GM12878 (cell line): ENCODE data around the gene APOBEC2. TPM values are rescaled to one million over a fixed set of nuclear protein-coding genes. Genes with fewer than 3 reads are reported as not detected.
"Not testable (repeated sequence)": the region's sequence is repeated elsewhere in the genome, so short reads cannot be mapped to it uniquely, and the experiment has no call there.

ENCODE experiments used
- ATAC-seq: fragments of 200-7000 bp; cut with Tn5 transposase; 3 replicates; pipeline ENCODE4 v1.9.1; 2020; ENCODE audit warnings: mild to moderate bottlenecking, moderate library complexity
- BruUV-seq: library from RNA; stranded (reverse); fragments of 400-500 nt; replicated peaks from 2 replicates; lab custom pipeline; 2021; lab: Mats Ljungman, UMichigan
- CTCF ChIA-PET: fragments of 300-600 bp; sonication (Branson Sonifier 250); formaldehyde crosslinking; extraction: SDS; loops from one replicate; lab custom pipeline; 2021; ENCODE audit warnings: inconsistent platforms; lab: Yijun Ruan, JAX
- POLR2A ChIA-PET: fragments of 350-600 bp; formaldehyde crosslinking; extraction: SDS; loops from one replicate; lab custom pipeline; 2021; ENCODE audit warnings: inconsistent platforms; lab: Charles Lee
- RAD21 ChIA-PET: fragments of 300-600 bp; sonication (Branson Sonifier 250); formaldehyde crosslinking; loops from one replicate; lab custom pipeline; 2023; ENCODE audit warnings: antibody characterized with exemption; ENCODE audit not compliant: unreplicated experiment; lab: Charles Lee
- SMC1A ChIA-PET: fragments of 300-600 bp; sonication (Branson Sonifier 250); formaldehyde crosslinking; loops from one replicate; lab custom pipeline; 2023; ENCODE audit not compliant: unreplicated experiment, uncharacterized antibody; lab: Charles Lee
- DNase-seq: peaks from one replicate; pipeline ENCODE4 v3.0.0-alpha.2; 2011; ENCODE audit warnings: low read depth, low spot score
- FAIRE-seq: peaks from 3 replicates; lab custom pipeline; 2011; peaks lifted over from hg19 to GRCh38; lab: Jason Lieb, UNC
- H2AFZ ChIP-seq: 2 replicates; pipeline ENCODE4 v1.6.0; 2011; ENCODE audit warnings: low read depth, low read length, control low read depth; ENCODE audit not compliant: control insufficient read depth
- H3K27ac ChIP-seq: 2 replicates; pipeline ENCODE4 v1.5.1; 2011; ENCODE audit warnings: control low read depth; ENCODE audit not compliant: control insufficient read depth, insufficient read depth
- H3K27me3 ChIP-seq, 2 experiments: replicated peaks in 1 of 2; 2 replicates each; pipeline versions ENCODE4 v1.6.0 to v1.6.1; 2011; ENCODE audit warnings: low read length in 1 of 2; ENCODE audit not compliant: control insufficient read depth in 2 of 2, insufficient read depth in 2 of 2
- H3K36me3 ChIP-seq, 2 experiments: 2 replicates each; pipeline ENCODE4 v1.5.1; 2011; ENCODE audit warnings: low read length in 1 of 2; ENCODE audit not compliant: control insufficient read depth in 2 of 2, insufficient read depth in 2 of 2
- H3K4me1 ChIP-seq: 2 replicates; pipeline ENCODE4 v1.6.1; 2011; ENCODE audit warnings: mild to moderate bottlenecking, low read length, moderate library complexity, mixed read lengths; ENCODE audit not compliant: control insufficient read depth, insufficient read depth
- H3K4me2 ChIP-seq: 2 replicates; pipeline ENCODE4 v1.6.0; 2011; ENCODE audit warnings: control low read depth; ENCODE audit not compliant: control insufficient read depth, insufficient read depth
- H3K4me3 ChIP-seq: fragments of 200-600 bp; sonication (generic); 2 replicates; pipeline ENCODE4 v1.5.1; 2016
- H3K79me2 ChIP-seq: 2 replicates; pipeline ENCODE4 v1.6.0; 2011; ENCODE audit warnings: low read length; ENCODE audit not compliant: control insufficient read depth, insufficient read depth
- H3K9ac ChIP-seq: 2 replicates; pipeline ENCODE4 v1.8.0; 2011; ENCODE audit warnings: low read length, control low read depth, mixed read lengths; ENCODE audit not compliant: control insufficient read depth, insufficient read depth
- H3K9me3 ChIP-seq: replicated peaks from 3 replicates; pipeline ENCODE4 v1.5.1; 2011; ENCODE audit warnings: mild to moderate bottlenecking, low read length; ENCODE audit not compliant: control insufficient read depth, insufficient read depth
- H4K20me1 ChIP-seq: 2 replicates; pipeline ENCODE4 v1.6.0; 2011; ENCODE audit not compliant: control insufficient read depth, insufficient read depth
- CHD1 ChIP-seq: IDR thresholded peaks from 2 replicates; pipeline ENCODE4 v1.6.1; 2012; ENCODE audit warnings: low read depth, low read length, improper control_type of control experiment
- CHD4 ChIP-seq: fragments of 200-600 bp; sonication (generic); IDR thresholded peaks from 2 replicates; pipeline ENCODE4 v1.6.1; 2016; ENCODE audit warnings: mild to moderate bottlenecking
- CREB1 ChIP-seq: IDR thresholded peaks from 2 replicates; pipeline ENCODE4 v1.6.1; 2012; ENCODE audit warnings: low read depth, mild to moderate bottlenecking, inconsistent platforms
- EZH2 ChIP-seq: IDR thresholded peaks from 2 replicates; pipeline ENCODE4 v1.6.1; 2012; ENCODE audit warnings: low read depth, mild to moderate bottlenecking, control low read depth, inconsistent platforms, low read length, borderline replicate concordance; ENCODE audit not compliant: control insufficient read depth
- PAX8 ChIP-seq: fragments of 450-650 bp; IDR thresholded peaks from 2 replicates; pipeline ENCODE4 v1.6.1; 2017; ENCODE audit warnings: mild to moderate bottlenecking, moderate library complexity
- POLR2AphosphoS5 ChIP-seq: IDR thresholded peaks from 2 replicates; pipeline ENCODE4 v1.6.1; 2011; ENCODE audit warnings: mild to moderate bottlenecking, low read length, inconsistent platforms
- RB1 ChIP-seq: fragments of 450-650 bp; formaldehyde crosslinking; IDR thresholded peaks from 2 replicates; pipeline ENCODE4 v1.6.1; 2017; ENCODE audit warnings: mild to moderate bottlenecking, borderline replicate concordance
- ZNF207 ChIP-seq: fragments of 450-650 bp; IDR thresholded peaks from 2 replicates; pipeline ENCODE4 v1.6.1; 2014; ENCODE audit warnings: antibody characterized with exemption, mild to moderate bottlenecking, borderline replicate concordance
- ZNF24 ChIP-seq: fragments of 450-650 bp; IDR thresholded peaks from 2 replicates; pipeline ENCODE4 v1.6.1; 2017; ENCODE audit warnings: antibody characterized with exemption, mild to moderate bottlenecking
- WGBS: methylation state at CpG from one replicate; pipeline ENCODE4 v1.1.6; 2016; ENCODE audit warnings: low lambda C conversion rate; ENCODE audit not compliant: insufficient replicate concordance, insufficient coverage; ENCODE audit errors: missing lambda C conversion rate; 5-methylcytosine and 5-hydroxymethylcytosine counted together
- in situ Hi-C: fragments of 300-500 bp; cut with MboI; formaldehyde crosslinking; loops from 9 replicates; pipeline ENCODE4 v1.14.3; 2018; ENCODE audit warnings: mixed read lengths
- intact Hi-C: fragments of 100-400 bp; cut with micrococcal nuclease; formaldehyde crosslinking; loops from one replicate; pipeline ENCODE4 v1.14.2; 2022; ENCODE audit not compliant: unreplicated experiment
- polyA plus RNA-seq, 11 experiments: library from polyadenylated mRNA; depleted of rRNA in 4 of 11; unstranded in 6 of 11; stranded (reverse) in 5 of 11; fragments of >200 nt; fragmentation: Nextera tagmentation in 4 of 11; fragmentation: Illumina TruSeq in 1 of 11; extraction: Ambion mirVana in 4 of 11; extraction: Trizol in 1 of 11; gene quantifications; 1 replicate in 1 of 11; 2 replicates in 10 of 11; pipeline versions ENCODE4 v1.2.1 to v1.2.3, GENCODE V29; 2011 to 2016; ENCODE audit warnings: inconsistent platforms in 2 of 11, missing spikeins in 2 of 11, low read depth in 1 of 11
- total RNA-seq, 4 experiments: library from RNA; depleted of rRNA in 3 of 4; stranded (reverse); fragments of >200 nt in 3 of 4; fragmentation: Illumina TruSeq in 1 of 4; extraction: Trizol in 1 of 4; gene quantifications; 2 replicates each; pipeline versions ENCODE4 v1.2.1 to v1.2.3, GENCODE V29; 2013 to 2021
- TF ChIP-seq, protein P1 (sequence below): IDR thresholded peaks from 2 replicates; pipeline ENCODE4 v1.6.1; 2012; ENCODE audit warnings: low read depth, low read length, improper control_type of control experiment
- TF ChIP-seq, protein P2 (sequence below): IDR thresholded peaks from 2 replicates; pipeline ENCODE4 v1.6.1; 2011; ENCODE audit warnings: mild to moderate bottlenecking, low read depth, low read length, moderate library complexity; ENCODE audit not compliant: insufficient replicate concordance
- TF ChIP-seq, protein P3 (sequence below): fragments of 450-650 bp; IDR thresholded peaks from 2 replicates; pipeline ENCODE4 v1.6.1; 2018; ENCODE audit warnings: borderline replicate concordance, mild to moderate bottlenecking; ENCODE audit not compliant: partially characterized antibody

The APOBEC2 gene
- total and polyA plus RNA-seq, 10 of the 15 experiments (the other 5 are each of a cell fraction or from before 2014, with no cell fraction given) = 0.11 to 1.4 (median 0.87) TPM; not detected in 6

DNA sequence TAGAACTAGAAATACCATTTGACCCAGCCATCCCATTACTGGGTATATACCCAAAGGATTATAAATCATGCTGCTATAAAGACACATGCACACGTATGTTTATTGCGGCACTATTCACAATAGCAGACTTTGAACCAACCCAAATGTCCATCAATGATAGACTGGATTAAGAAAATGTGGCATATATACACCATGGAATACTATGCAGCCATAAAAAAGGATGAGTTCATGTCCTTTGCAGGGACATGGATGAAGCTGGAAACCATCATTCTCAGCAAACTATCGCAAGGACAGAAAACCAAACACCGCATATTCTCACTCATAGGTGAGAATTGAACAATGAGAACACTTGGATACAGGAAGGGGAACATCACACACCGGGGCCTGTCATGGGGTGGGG lies 37.1 kb upstream of the APOBEC2 start:
- RAD21 ChIA-PET, H3K27ac ChIP-seq, H3K36me3 ChIP-seq, H3K79me2 ChIP-seq, H3K9me3 ChIP-seq, in situ Hi-C loops, H4K20me1 ChIP-seq, FAIRE-seq, H3K9ac ChIP-seq, BruUV-seq, H3K4me1 ChIP-seq, CTCF ChIA-PET, H3K27me3 ChIP-seq, H3K4me2 ChIP-seq, SMC1A ChIA-PET, intact Hi-C loops, POLR2A ChIA-PET, ATAC-seq, H3K4me3 ChIP-seq, DNase-seq, H2AFZ ChIP-seq: not testable (repeated sequence)
- WGBS = 83% methylated on average over 5 of the region's 5 CpGs

DNA sequence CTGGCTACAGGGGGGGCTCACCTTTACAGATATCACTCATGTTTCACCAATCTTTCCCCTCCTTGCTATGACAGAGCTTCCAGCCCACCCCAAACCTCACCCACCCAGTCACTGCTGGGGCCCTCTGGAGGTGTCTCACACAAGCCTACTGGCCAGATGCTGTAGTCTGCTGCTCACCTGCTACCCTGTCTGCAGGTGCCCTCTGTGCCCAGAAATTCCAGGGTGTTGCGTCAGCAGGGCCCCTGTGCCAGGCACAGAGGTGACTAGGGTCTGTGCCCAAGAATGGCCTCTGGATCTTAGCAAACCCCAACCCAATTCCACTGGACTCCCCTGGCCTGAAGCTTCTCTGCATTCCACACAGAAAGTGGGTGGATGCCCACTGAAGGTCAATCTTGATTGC lies 35.3 kb upstream of the APOBEC2 start:
- Histone ChIP-seq H3K27ac (no peak overlapping the region), H3K4me3 (no peak overlapping the region), H3K4me1 (no peaks in the 10 kb centered on the region), H3K9ac (no peak overlapping the region), H4K20me1 (no peaks in the 10 kb centered on the region), H3K27me3 (no peaks in the 10 kb centered on the region), H3K79me2 (no peaks in the 10 kb centered on the region), H2AFZ (no peak overlapping the region), H3K4me2 (no peak overlapping the region), H3K9me3 (no peaks in the 10 kb centered on the region), H3K36me3 (no peaks in the 10 kb centered on the region)
- intact Hi-C loops (no loop called here), in situ Hi-C loops (no loop called here)
- no TSS peak for BruUV-seq
- ChIA-PET CTCF (interaction anchor here (3.8 kb wide), 1 partner anchor 10 kb away, joined by 20 read pairs; no protein-coding TSS in a partner anchor), SMC1A (interaction anchor here (0.5 kb wide), 1 partner anchor 1495 kb away, joined by 3 read pairs; no protein-coding TSS in a partner anchor), POLR2A (no interaction called here), RAD21 (interaction anchor here (0.6 kb wide), 1 partner anchor 680 kb away, joined by 3 read pairs; no protein-coding TSS in a partner anchor)
- WGBS = 60% methylated on average over 1 of the region's 1 CpG
- no peak for ATAC-seq
- FAIRE-seq = no peak
- no peak for DNase-seq
- TF ChIP-seq POLR2AphosphoS5 (no peak), CHD4 (no peak), ZNF24 (no peak), ZNF207 (no peak), RB1 (no peak), CREB1 (no peak), PAX8 (no peak), CHD1 (no peak), EZH2 (no peak)
- TF ChIP-seq, protein P1, sequence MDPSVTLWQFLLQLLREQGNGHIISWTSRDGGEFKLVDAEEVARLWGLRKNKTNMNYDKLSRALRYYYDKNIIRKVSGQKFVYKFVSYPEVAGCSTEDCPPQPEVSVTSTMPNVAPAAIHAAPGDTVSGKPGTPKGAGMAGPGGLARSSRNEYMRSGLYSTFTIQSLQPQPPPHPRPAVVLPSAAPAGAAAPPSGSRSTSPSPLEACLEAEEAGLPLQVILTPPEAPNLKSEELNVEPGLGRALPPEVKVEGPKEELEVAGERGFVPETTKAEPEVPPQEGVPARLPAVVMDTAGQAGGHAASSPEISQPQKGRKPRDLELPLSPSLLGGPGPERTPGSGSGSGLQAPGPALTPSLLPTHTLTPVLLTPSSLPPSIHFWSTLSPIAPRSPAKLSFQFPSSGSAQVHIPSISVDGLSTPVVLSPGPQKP = no peak
- TF ChIP-seq, protein P2, sequence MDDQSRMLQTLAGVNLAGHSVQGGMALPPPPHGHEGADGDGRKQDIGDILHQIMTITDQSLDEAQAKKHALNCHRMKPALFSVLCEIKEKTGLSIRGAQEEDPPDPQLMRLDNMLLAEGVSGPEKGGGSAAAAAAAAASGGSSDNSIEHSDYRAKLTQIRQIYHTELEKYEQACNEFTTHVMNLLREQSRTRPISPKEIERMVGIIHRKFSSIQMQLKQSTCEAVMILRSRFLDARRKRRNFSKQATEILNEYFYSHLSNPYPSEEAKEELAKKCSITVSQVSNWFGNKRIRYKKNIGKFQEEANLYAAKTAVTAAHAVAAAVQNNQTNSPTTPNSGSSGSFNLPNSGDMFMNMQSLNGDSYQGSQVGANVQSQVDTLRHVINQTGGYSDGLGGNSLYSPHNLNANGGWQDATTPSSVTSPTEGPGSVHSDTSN = no peak
- TF ChIP-seq, protein P3, sequence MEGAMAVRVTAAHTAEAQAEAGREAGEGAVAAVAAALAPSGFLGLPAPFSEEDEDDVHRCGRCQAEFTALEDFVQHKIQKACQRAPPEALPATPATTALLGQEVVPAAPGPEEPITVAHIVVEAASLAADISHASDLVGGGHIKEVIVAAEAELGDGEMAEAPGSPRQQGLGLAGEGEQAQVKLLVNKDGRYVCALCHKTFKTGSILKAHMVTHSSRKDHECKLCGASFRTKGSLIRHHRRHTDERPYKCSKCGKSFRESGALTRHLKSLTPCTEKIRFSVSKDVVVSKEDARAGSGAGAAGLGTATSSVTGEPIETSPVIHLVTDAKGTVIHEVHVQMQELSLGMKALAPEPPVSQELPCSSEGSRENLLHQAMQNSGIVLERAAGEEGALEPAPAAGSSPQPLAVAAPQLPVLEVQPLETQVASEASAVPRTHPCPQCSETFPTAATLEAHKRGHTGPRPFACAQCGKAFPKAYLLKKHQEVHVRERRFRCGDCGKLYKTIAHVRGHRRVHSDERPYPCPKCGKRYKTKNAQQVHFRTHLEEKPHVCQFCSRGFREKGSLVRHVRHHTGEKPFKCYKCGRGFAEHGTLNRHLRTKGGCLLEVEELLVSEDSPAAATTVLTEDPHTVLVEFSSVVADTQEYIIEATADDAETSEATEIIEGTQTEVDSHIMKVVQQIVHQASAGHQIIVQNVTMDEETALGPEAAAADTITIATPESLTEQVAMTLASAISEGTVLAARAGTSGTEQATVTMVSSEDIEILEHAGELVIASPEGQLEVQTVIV = no peak
